Effector memory CD4-positive, alpha-beta T cell (primary cell): ENCODE measurements around the gene RHBDD3.

ENCODE experiments used
- DNase-seq, 3 donors: peaks; one replicate each; pipeline ENCODE4 v3.0.0-alpha.2; 2020
- H3K27ac ChIP-seq: 2 replicates; pipeline ENCODE4 v1.7.0; 2013; ENCODE audit warnings: mild to moderate bottlenecking, low read length, moderate library complexity; ENCODE audit not compliant: insufficient read depth, poor library complexity, severe bottlenecking
- H3K27me3 ChIP-seq: replicated peaks from 2 replicates; pipeline ENCODE4 v1.7.0; 2013; ENCODE audit warnings: mild to moderate bottlenecking, low read length; ENCODE audit not compliant: insufficient read depth, control insufficient read depth, poor library complexity, severe bottlenecking
- H3K36me3 ChIP-seq: 2 replicates; pipeline ENCODE4 v1.7.0; 2013; ENCODE audit warnings: mild to moderate bottlenecking, low read length, moderate library complexity; ENCODE audit not compliant: control insufficient read depth, insufficient read depth
- H3K4me1 ChIP-seq: 2 replicates; pipeline ENCODE4 v1.7.0; 2013; ENCODE audit warnings: low read length, mild to moderate bottlenecking; ENCODE audit not compliant: control insufficient read depth, insufficient read depth, poor library complexity, severe bottlenecking
- H3K4me3 ChIP-seq: 2 replicates; pipeline ENCODE4 v1.7.0; 2013; ENCODE audit warnings: low read length, low read depth, mild to moderate bottlenecking; ENCODE audit not compliant: insufficient read depth, poor library complexity, severe bottlenecking
- H3K9me3 ChIP-seq: 2 replicates; pipeline ENCODE4 v1.7.0; 2013; ENCODE audit warnings: mild to moderate bottlenecking, low read length, moderate library complexity; ENCODE audit not compliant: control insufficient read depth

RHBDD3 gene

GRCh38 chr22:29216873-29217666, 50.7 kb downstream of the RHBDD3 start:
- Histone ChIP-seq H3K27me3 (no peaks in the 10 kb centered on the region), H3K36me3 (no peaks in the 10 kb centered on the region)
- DNase-seq = no peak

GRCh38 chr22:29216011-29216872, 51.5 kb downstream of the RHBDD3 start:
- no peak for DNase-seq
- H3K27ac ChIP-seq = no peak overlapping the region

More at GRCh38 chr22:29216873-29217666, 50.7 kb downstream of the RHBDD3 start:
- Histone ChIP-seq H3K27ac (no peak overlapping the region), H3K4me3 (no peak overlapping the region), H3K4me1 (no peaks in the 10 kb centered on the region), H3K9me3 (no peaks in the 10 kb centered on the region)

GRCh38 chr22:29215012-29215860, 52.5 kb downstream of the RHBDD3 start:
- H3K4me1 ChIP-seq = no peaks in the 10 kb centered on the region
- DNase-seq = no peak
- H3K36me3 ChIP-seq = no peaks in the 10 kb centered on the region
- H3K27me3 ChIP-seq = no peaks in the 10 kb centered on the region
- H3K4me3 ChIP-seq = no peak overlapping the region
- no peak overlapping the region for H3K27ac ChIP-seq
- H3K9me3 ChIP-seq = no peaks in the 10 kb centered on the region

More at GRCh38 chr22:29216011-29216872, 51.5 kb downstream of the RHBDD3 start:
- H3K4me1 ChIP-seq = no peaks in the 10 kb centered on the region
- H3K9me3 ChIP-seq = no peaks in the 10 kb centered on the region
- no peak overlapping the region for H3K4me3 ChIP-seq
- H3K36me3 ChIP-seq = no peaks in the 10 kb centered on the region
- no peaks in the 10 kb centered on the region for H3K27me3 ChIP-seq

- no peaks in the 10 kb centered on the region for H3K9me3 ChIP-seq
- DNase-seq = no peak
- H3K4me3 ChIP-seq = no peak overlapping the region
- no peaks in the 10 kb centered on the region for H3K27me3 ChIP-seq
- no peaks in the 10 kb centered on the region for H3K4me1 ChIP-seq
- H3K36me3 ChIP-seq = no peaks in the 10 kb centered on the region
- H3K27ac ChIP-seq = no peak overlapping the region
These were observed 53.5 kb downstream of the RHBDD3 start for GRCh38 chr22:29214232-29214631.

GRCh38 chr22:29213493-29213892, 54.3 kb downstream of the RHBDD3 start:
- Histone ChIP-seq H3K4me3 (no peak overlapping the region), H3K9me3 (no peaks in the 10 kb centered on the region), H3K27me3 (no peaks in the 10 kb centered on the region), H3K36me3 (no peaks in the 10 kb centered on the region), H3K4me1 (no peaks in the 10 kb centered on the region), H3K27ac (no peak overlapping the region)
- no peak for DNase-seq

GRCh38 chr22:29212743-29213142, 55.0 kb downstream of the RHBDD3 start:
- Histone ChIP-seq H3K27me3 (no peaks in the 10 kb centered on the region), H3K27ac (no peak overlapping the region), H3K4me3 (no peak overlapping the region), H3K9me3 (no peaks in the 10 kb centered on the region), H3K4me1 (no peaks in the 10 kb centered on the region), H3K36me3 (no peaks in the 10 kb centered on the region)
- no peak for DNase-seq

GRCh38 chr22:29211466-29211865, 56.3 kb downstream of the RHBDD3 start:
- no peaks in the 10 kb centered on the region for H3K4me1 ChIP-seq
- no peaks in the 10 kb centered on the region for H3K9me3 ChIP-seq
- H3K27ac ChIP-seq = no peak overlapping the region
- no peaks in the 10 kb centered on the region for H3K27me3 ChIP-seq
- H3K36me3 ChIP-seq = no peaks in the 10 kb centered on the region
- no peak for DNase-seq
- H3K4me3 ChIP-seq = no peak overlapping the region

- peaks cover 2% of the 10 kb centered on the region for H3K4me1 ChIP-seq
- no peaks in the 10 kb centered on the region for H3K36me3 ChIP-seq
- H3K27me3 ChIP-seq = no peaks in the 10 kb centered on the region
- H3K4me3 ChIP-seq = no peak overlapping the region
- no peak overlapping the region for H3K27ac ChIP-seq
- H3K9me3 ChIP-seq = no peaks in the 10 kb centered on the region
- DNase-seq = no peak
These were observed 56.7 kb downstream of the RHBDD3 start for GRCh38 chr22:29211066-29211465.
